GM12878 (cell line): ENCODE data around the gene LDLRAD4. TPM values are rescaled to one million over a fixed set of nuclear protein-coding genes. Genes with fewer than 3 reads are reported as not detected.

Source experiments
- CREB1 ChIP-seq: IDR thresholded peaks from 2 replicates; pipeline ENCODE4 v1.6.1; 2012; ENCODE audit warnings: low read depth, mild to moderate bottlenecking, inconsistent platforms
- NRF1 ChIP-seq: conservative IDR thresholded peaks from 2 replicates; pipeline ENCODE4 v1.6.1; 2011; ENCODE audit warnings: mild to moderate bottlenecking, low read depth, low read length, improper control_type of control experiment
- POLR2A ChIP-seq: IDR thresholded peaks from 2 replicates; pipeline ENCODE4 v1.6.1; 2011; ENCODE audit warnings: low read depth, mild to moderate bottlenecking, low read length
- POU2F2 ChIP-seq: IDR thresholded peaks from 3 replicates; pipeline ENCODE4 v1.6.1; 2011; ENCODE audit warnings: low read depth, mild to moderate bottlenecking, low read length, borderline replicate concordance
- SRF ChIP-seq, 2 experiments: IDR thresholded peaks; 2 replicates each; pipeline ENCODE4 v1.6.1; 2011; ENCODE audit warnings: low read depth in 2 of 2, low read length in 2 of 2, mild to moderate bottlenecking in 1 of 2, moderate library complexity in 1 of 2
- STAT1 ChIP-seq: fragments of 450-650 bp; conservative IDR thresholded peaks from 2 replicates; pipeline ENCODE4 v1.6.1; 2014; ENCODE audit warnings: antibody characterized with exemption, mild to moderate bottlenecking
- TCF7 ChIP-seq: IDR thresholded peaks from 2 replicates; pipeline ENCODE4 v1.6.1; 2014; ENCODE audit warnings: antibody characterized with exemption, borderline replicate concordance
- polyA plus RNA-seq, 11 experiments: library from polyadenylated mRNA; depleted of rRNA in 4 of 11; unstranded in 6 of 11; stranded (reverse) in 5 of 11; fragments of >200 nt; fragmentation: Nextera tagmentation in 4 of 11; fragmentation: Illumina TruSeq in 1 of 11; extraction: Ambion mirVana in 4 of 11; extraction: Trizol in 1 of 11; gene quantifications; 1 replicate in 1 of 11; 2 replicates in 10 of 11; pipeline versions ENCODE4 v1.2.1 to v1.2.3, GENCODE V29; 2011 to 2016; ENCODE audit warnings: inconsistent platforms in 2 of 11, missing spikeins in 2 of 11, low read depth in 1 of 11
- total RNA-seq, 4 experiments: library from RNA; depleted of rRNA in 3 of 4; stranded (reverse); fragments of >200 nt in 3 of 4; fragmentation: Illumina TruSeq in 1 of 4; extraction: Trizol in 1 of 4; gene quantifications; 2 replicates each; pipeline versions ENCODE4 v1.2.1 to v1.2.3, GENCODE V29; 2013 to 2021
- TF ChIP-seq, protein P1 (sequence below): IDR thresholded peaks from 2 replicates; pipeline ENCODE4 v1.6.1; 2012; ENCODE audit warnings: improper control_type of control experiment, low read depth, low read length; ENCODE audit not compliant: insufficient replicate concordance

Gene LDLRAD4
- total and polyA plus RNA-seq, 10 of the 15 experiments (the other 5 are each of a cell fraction or from before 2014, with no cell fraction given), result 2.7 to 16.8 (median 11.2) TPM

- TF ChIP-seq, protein P1, sequence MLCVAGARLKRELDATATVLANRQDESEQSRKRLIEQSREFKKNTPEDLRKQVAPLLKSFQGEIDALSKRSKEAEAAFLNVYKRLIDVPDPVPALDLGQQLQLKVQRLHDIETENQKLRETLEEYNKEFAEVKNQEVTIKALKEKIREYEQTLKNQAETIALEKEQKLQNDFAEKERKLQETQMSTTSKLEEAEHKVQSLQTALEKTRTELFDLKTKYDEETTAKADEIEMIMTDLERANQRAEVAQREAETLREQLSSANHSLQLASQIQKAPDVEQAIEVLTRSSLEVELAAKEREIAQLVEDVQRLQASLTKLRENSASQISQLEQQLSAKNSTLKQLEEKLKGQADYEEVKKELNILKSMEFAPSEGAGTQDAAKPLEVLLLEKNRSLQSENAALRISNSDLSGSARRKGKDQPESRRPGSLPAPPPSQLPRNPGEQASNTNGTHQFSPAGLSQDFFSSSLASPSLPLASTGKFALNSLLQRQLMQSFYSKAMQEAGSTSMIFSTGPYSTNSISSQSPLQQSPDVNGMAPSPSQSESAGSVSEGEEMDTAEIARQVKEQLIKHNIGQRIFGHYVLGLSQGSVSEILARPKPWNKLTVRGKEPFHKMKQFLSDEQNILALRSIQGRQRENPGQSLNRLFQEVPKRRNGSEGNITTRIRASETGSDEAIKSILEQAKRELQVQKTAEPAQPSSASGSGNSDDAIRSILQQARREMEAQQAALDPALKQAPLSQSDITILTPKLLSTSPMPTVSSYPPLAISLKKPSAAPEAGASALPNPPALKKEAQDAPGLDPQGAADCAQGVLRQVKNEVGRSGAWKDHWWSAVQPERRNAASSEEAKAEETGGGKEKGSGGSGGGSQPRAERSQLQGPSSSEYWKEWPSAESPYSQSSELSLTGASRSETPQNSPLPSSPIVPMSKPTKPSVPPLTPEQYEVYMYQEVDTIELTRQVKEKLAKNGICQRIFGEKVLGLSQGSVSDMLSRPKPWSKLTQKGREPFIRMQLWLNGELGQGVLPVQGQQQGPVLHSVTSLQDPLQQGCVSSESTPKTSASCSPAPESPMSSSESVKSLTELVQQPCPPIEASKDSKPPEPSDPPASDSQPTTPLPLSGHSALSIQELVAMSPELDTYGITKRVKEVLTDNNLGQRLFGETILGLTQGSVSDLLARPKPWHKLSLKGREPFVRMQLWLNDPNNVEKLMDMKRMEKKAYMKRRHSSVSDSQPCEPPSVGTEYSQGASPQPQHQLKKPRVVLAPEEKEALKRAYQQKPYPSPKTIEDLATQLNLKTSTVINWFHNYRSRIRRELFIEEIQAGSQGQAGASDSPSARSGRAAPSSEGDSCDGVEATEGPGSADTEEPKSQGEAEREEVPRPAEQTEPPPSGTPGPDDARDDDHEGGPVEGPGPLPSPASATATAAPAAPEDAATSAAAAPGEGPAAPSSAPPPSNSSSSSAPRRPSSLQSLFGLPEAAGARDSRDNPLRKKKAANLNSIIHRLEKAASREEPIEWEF, result no peak
- TF ChIP-seq STAT1 (no peak), POU2F2 (no peak), NRF1 (no peak), CREB1 (no peak), SRF (IDR thresholded peaks at IDR 0.05; ENCODE audit: low read depth in 2 of 2, low read length in 2 of 2) (no peak), POLR2A (no peak), TCF7 (no peak)
Observed at GRCh38 chr18:13424363-13424762, 205.8 kb downstream of the LDLRAD4 start (continued).
